Mucosa of descending colon (tissue), 3 donors: ENCODE measurements around the gene ABR. TPM values are rescaled to one million over a fixed set of nuclear protein-coding genes. Genes with fewer than 3 reads are reported as not detected.
"Not testable (repeated sequence)": the region's sequence is repeated elsewhere in the genome, so short reads cannot be mapped to it uniquely, and the experiment has no call there.

Experiments used
- ATAC-seq: fragments of 200-7000 bp; cut with Tn5 transposase; one replicate; pipeline ENCODE4 v1.9.1; 2020; ENCODE audit warnings: mild to moderate bottlenecking, moderate library complexity
- DNase-seq, 3 donors: peaks; one replicate each; pipeline ENCODE4 v3.0.0-alpha.2; 2020
- H3K36me3 ChIP-seq: fragments of 200-600 bp; one replicate; pipeline ENCODE4 v1.8.0; 2021; ENCODE audit warnings: low read depth, mild to moderate bottlenecking
- H3K4me1 ChIP-seq: fragments of 200-600 bp; one replicate; pipeline ENCODE4 v1.8.0; 2021; ENCODE audit warnings: low read depth, mild to moderate bottlenecking
- H3K4me3 ChIP-seq: fragments of 200-600 bp; one replicate; pipeline ENCODE4 v1.8.0; 2021; ENCODE audit warnings: mild to moderate bottlenecking
- H3K9me3 ChIP-seq: fragments of 200-600 bp; one replicate; pipeline ENCODE4 v1.8.0; 2021; ENCODE audit warnings: mild to moderate bottlenecking
- intact Hi-C, 2 donors: fragments of 100-400 bp; cut with DNase I in 1 of 2; cut with micrococcal nuclease in 1 of 2; formaldehyde crosslinking; loops; one replicate each; pipeline versions ENCODE4 v1.11.0 to v1.11.1; 2022; cut with DNase I, micrococcal nuclease
- total RNA-seq, 3 donors: library from RNA; stranded (reverse); fragmentation: NEBNext Ultra II Directional in 2 of 3; extraction: Animal tissue kit (Norgen Biotek cat#: 25700) in 2 of 3; gene quantifications; one replicate each; pipeline versions ENCODE4 v1.2.1 to v1.2.4, GENCODE V29; 2021 to 2023
- TF ChIP-seq, protein P1 (sequence below): fragments of 200-600 bp; IDR thresholded peaks from one replicate; pipeline ENCODE4 v1.8.0; 2022; ENCODE audit warnings: antibody characterized with exemption, mild to moderate bottlenecking
- donor health status: DM: no; HTN: no; CAD: no; lungs with moderate emphysema.
- donor health status: DM: no; HTN: no; CAD: no.
- donor health status: DM: no; HTN: yes; CAD: no.

ABR gene
- total RNA-seq, 3 donors from 2014 or later = 257 to 470 (median 292) TPM

DNA sequence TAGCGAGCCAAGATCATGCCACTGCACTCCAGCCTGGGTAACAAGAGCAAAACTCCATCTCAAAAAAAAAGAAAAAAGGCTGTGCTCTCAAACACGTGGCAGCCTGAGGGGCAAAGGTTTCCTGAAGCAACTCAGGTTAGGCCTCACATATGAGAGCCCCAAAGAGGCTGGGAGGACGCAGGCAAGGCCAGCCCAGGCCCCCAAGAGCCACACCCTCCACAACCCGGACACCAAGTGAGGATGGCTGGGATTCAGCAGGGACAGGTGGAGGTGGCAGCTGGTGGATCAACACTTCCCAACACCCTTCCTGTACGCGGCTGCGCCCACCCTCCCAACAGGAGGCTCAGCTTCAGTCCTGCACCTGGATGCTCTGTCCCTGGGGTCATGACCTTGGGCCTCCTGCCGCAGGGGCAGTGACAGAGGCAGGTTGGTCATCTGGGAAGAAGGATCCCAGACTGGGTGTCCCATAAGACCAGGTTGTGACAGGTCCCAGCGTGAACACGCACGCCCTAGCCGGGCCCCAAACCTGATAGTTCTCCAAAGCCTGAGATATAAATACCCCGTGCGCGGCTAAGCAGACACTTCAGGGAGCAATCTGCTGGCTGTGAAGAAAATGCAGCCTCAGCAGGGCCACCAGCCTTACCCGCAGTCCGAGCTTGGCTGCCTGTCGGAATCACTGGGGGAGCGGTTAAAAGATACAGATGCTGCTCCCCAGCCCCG lies 104.7 kb downstream of the ABR start:
- DNase-seq (peak in 2 of 3 donors; percentile 33 to 52), ATAC-seq (peak; percentile 59)
- TF ChIP-seq, protein P1, sequence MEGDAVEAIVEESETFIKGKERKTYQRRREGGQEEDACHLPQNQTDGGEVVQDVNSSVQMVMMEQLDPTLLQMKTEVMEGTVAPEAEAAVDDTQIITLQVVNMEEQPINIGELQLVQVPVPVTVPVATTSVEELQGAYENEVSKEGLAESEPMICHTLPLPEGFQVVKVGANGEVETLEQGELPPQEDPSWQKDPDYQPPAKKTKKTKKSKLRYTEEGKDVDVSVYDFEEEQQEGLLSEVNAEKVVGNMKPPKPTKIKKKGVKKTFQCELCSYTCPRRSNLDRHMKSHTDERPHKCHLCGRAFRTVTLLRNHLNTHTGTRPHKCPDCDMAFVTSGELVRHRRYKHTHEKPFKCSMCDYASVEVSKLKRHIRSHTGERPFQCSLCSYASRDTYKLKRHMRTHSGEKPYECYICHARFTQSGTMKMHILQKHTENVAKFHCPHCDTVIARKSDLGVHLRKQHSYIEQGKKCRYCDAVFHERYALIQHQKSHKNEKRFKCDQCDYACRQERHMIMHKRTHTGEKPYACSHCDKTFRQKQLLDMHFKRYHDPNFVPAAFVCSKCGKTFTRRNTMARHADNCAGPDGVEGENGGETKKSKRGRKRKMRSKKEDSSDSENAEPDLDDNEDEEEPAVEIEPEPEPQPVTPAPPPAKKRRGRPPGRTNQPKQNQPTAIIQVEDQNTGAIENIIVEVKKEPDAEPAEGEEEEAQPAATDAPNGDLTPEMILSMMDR = no peak
- Histone ChIP-seq H3K9me3 (no peaks in the 10 kb centered on the region), H3K4me3 (no peak overlapping the region), H3K4me1 (peaks cover 14% of the 10 kb centered on the region), H3K36me3 (peaks cover 6% of the 10 kb centered on the region)
- intact Hi-C loops = no loop called here

GRCh38 chr17:1073963-1074625 lies 105.7 kb downstream of the ABR start:
- intact Hi-C loops, H3K36me3 ChIP-seq, H3K4me3 ChIP-seq, H3K9me3 ChIP-seq: not testable (repeated sequence)
- peaks cover 14% of the 10 kb centered on the region for H3K4me1 ChIP-seq
- DNase-seq = peak in 2 of 3 donors; percentile 51 to 56
- ATAC-seq = peak; percentile 30

GRCh38 chr17:1073241-1073962 lies 106.4 kb downstream of the ABR start:
- Histone ChIP-seq H3K4me3 (no peak overlapping the region), H3K4me1 (peaks cover 14% of the 10 kb centered on the region), H3K36me3 (peaks cover 9% of the 10 kb centered on the region), H3K9me3 (no peaks in the 10 kb centered on the region)
- TF ChIP-seq, protein P1 = no peak
- peak in 2 of 3 donors; percentile 25 to 48 for DNase-seq
- peak; percentile 31 for ATAC-seq
- intact Hi-C loops = no loop called here

- peaks cover 9% of the 10 kb centered on the region for H3K36me3 ChIP-seq
Measured at GRCh38 chr17:1072551-1072961, 107.2 kb downstream of the ABR start.

DNA sequence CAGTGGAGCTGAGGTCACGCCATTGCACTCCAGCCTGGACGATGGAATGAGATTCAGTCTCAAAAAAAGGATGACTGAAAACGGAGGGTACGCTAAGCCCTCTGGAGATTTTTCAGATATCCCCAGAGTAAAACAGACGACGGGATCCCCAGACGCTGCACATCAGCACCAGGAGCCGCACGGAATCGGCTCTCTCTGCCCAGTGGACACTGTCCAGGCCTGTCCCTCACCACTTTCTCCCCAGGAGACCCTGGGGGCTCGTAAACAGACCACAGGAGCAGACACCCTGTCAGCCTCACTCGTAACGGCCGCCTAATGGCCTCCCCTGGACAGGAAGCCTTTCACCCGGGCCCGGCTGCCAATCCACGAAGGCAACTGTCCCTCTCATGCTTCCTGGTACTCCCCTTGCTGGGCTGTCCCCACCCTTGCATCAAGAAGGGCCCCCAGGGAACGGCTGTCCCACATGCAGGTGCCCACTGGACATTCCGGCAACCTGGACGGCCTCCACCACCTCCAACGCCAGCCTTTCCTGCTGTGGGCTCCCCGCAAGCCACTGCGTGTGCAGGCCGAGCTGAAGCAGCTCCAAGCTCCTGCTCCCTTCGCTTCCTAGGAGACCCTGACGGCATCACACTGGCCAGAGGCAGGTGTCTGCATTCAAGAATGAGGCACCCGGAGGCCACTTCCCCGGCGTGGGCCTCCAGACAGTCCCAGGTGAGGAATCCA lies 108.5 kb downstream of the ABR start:
- no peaks in the 10 kb centered on the region for H3K9me3 ChIP-seq
- TF ChIP-seq, protein P1 = no peak
- intact Hi-C loops = no loop called here
- H3K4me1 ChIP-seq = peaks cover 14% of the 10 kb centered on the region
- H3K4me3 ChIP-seq = no peak overlapping the region
- no peak for ATAC-seq
- H3K36me3 ChIP-seq = peaks cover 18% of the 10 kb centered on the region
- peak in 2 of 3 donors; percentile 19 to 31 for DNase-seq

More at GRCh38 chr17:1072551-1072961, 107.2 kb downstream of the ABR start:
- ATAC-seq = no peak
- H3K4me3 ChIP-seq = no peak overlapping the region
- peak in 2 of 3 donors; percentile 24 to 48 for DNase-seq
- TF ChIP-seq, protein P1 = no peak
- intact Hi-C loops = no loop called here
- no peaks in the 10 kb centered on the region for H3K9me3 ChIP-seq
- H3K4me1 ChIP-seq = peaks cover 14% of the 10 kb centered on the region
